GM12873 (cell line): ENCODE measurements around the gene TMEM132C.

Experiments used
- CTCF ChIP-seq: IDR thresholded peaks from 2 replicates; pipeline ENCODE4 v1.5.1; 2012; ENCODE audit warnings: low read depth, mild to moderate bottlenecking, moderate library complexity, low read length, control low read depth; ENCODE audit not compliant: insufficient read depth; ENCODE audit errors: missing control alignments

The TMEM132C gene

GRCh38 chr12:128727461-128727860 lies 460.5 kb downstream of the TMEM132C start:
- TF ChIP-seq CTCF: no peak

- no peak for TF ChIP-seq CTCF
Measured at GRCh38 chr12:128727999-128728398, 461.0 kb downstream of the TMEM132C start.

- TF ChIP-seq CTCF: no peak
Measured at GRCh38 chr12:128729628-128730121, 462.7 kb downstream of the TMEM132C start.

GRCh38 chr12:128734371-128734770 lies 467.4 kb downstream of the TMEM132C start:
- no peak for TF ChIP-seq CTCF

- TF ChIP-seq CTCF: no peak
Measured at GRCh38 chr12:128737292-128737966, 470.5 kb downstream of the TMEM132C start.

GRCh38 chr12:128743916-128744315 lies 476.9 kb downstream of the TMEM132C start:
- TF ChIP-seq CTCF: no peak

- TF ChIP-seq CTCF: no peak
Measured at GRCh38 chr12:128745772-128746689, 479.1 kb downstream of the TMEM132C start.
